Mesenchymal stem cell (in vitro differentiated cells and primary cell): ENCODE measurements around the gene GCSAML.

Source experiments
- DNase-seq: peaks from one replicate; pipeline ENCODE4 v3.0.0-alpha.2; 2013
- H2AFZ ChIP-seq: one replicate; pipeline ENCODE4 v1.6.1; 2013; ENCODE audit warnings: low read depth, mild to moderate bottlenecking, control low read depth, inconsistent platforms, low read length, moderate library complexity
- H2AK5ac ChIP-seq: 2 replicates; pipeline ENCODE4 v1.6.1; 2013; ENCODE audit warnings: low read length, moderate library complexity, mild to moderate bottlenecking, inconsistent platforms; ENCODE audit not compliant: severe bottlenecking
- H2BK120ac ChIP-seq: one replicate; pipeline ENCODE4 v1.6.1; 2013; ENCODE audit warnings: low read depth, mild to moderate bottlenecking, inconsistent platforms, low read length, moderate library complexity
- H2BK12ac ChIP-seq, 2 experiments: one replicate each; pipeline ENCODE4 v1.6.1; 2013; ENCODE audit warnings: inconsistent platforms in 2 of 2, low read length in 2 of 2, mild to moderate bottlenecking in 2 of 2, moderate library complexity in 2 of 2, control low read depth in 1 of 2
- H2BK15ac ChIP-seq: one replicate; pipeline ENCODE4 v1.6.1; 2013; ENCODE audit warnings: mild to moderate bottlenecking, low read depth, inconsistent platforms; ENCODE audit not compliant: poor library complexity, severe bottlenecking
- H2BK5ac ChIP-seq: 2 replicates; pipeline ENCODE4 v1.6.1; 2013; ENCODE audit warnings: low read depth, mild to moderate bottlenecking, low read length, control low read depth, inconsistent platforms; ENCODE audit not compliant: poor library complexity, severe bottlenecking
- H3K14ac ChIP-seq, 2 experiments: one replicate each; pipeline ENCODE4 v1.6.1; 2013; ENCODE audit warnings: inconsistent platforms in 2 of 2, low read length in 2 of 2, control low read depth in 1 of 2, mild to moderate bottlenecking in 1 of 2, moderate library complexity in 1 of 2
- H3K18ac ChIP-seq, 2 experiments: one replicate each; pipeline ENCODE4 v1.6.1; 2013; ENCODE audit warnings: inconsistent platforms in 2 of 2, low read length in 2 of 2, control low read depth in 1 of 2, low read depth in 1 of 2, mild to moderate bottlenecking in 1 of 2
- H3K23ac ChIP-seq, 2 experiments: one replicate each; pipeline ENCODE4 v1.6.1; 2013; ENCODE audit warnings: inconsistent platforms in 2 of 2, low read length in 2 of 2, mild to moderate bottlenecking in 2 of 2, moderate library complexity in 2 of 2, control low read depth in 1 of 2
- H3K27ac ChIP-seq: 2 replicates; pipeline ENCODE4 v1.5.1; 2013; ENCODE audit warnings: mild to moderate bottlenecking, moderate library complexity, low read length, control low read depth, inconsistent platforms; ENCODE audit not compliant: poor library complexity, severe bottlenecking
- H3K27me3 ChIP-seq, 2 experiments: 2 replicates each; pipeline versions ENCODE4 v1.6.1 to v1.7.0; 2013; ENCODE audit warnings: low read length in 2 of 2, mild to moderate bottlenecking in 2 of 2, moderate library complexity in 2 of 2, control low read depth in 1 of 2, inconsistent platforms in 1 of 2; ENCODE audit not compliant: control insufficient read depth in 1 of 2, insufficient read depth in 1 of 2
- H3K36me3 ChIP-seq, 2 experiments: 2 replicates each; pipeline versions ENCODE4 v1.6.1 to v1.7.0; 2013; ENCODE audit warnings: low read length in 2 of 2, control low read depth in 1 of 2, inconsistent platforms in 1 of 2, low read depth in 1 of 2, mild to moderate bottlenecking in 1 of 2; ENCODE audit not compliant: insufficient read depth in 2 of 2, control insufficient read depth in 1 of 2
- H3K4ac ChIP-seq, 2 experiments: one replicate each; pipeline ENCODE4 v1.6.1; 2013; ENCODE audit warnings: inconsistent platforms in 2 of 2, low read length in 2 of 2, mild to moderate bottlenecking in 2 of 2, moderate library complexity in 2 of 2, control low read depth in 1 of 2, low read depth in 1 of 2
- H3K4me1 ChIP-seq: 2 replicates; pipeline ENCODE4 v1.6.1; 2013; ENCODE audit warnings: low read depth, low read length, control low read depth; ENCODE audit not compliant: control insufficient read depth, insufficient read depth
- H3K4me2 ChIP-seq: 2 replicates; pipeline ENCODE4 v1.6.1; 2013; ENCODE audit warnings: low read length, mild to moderate bottlenecking, inconsistent platforms; ENCODE audit not compliant: poor library complexity, severe bottlenecking
- H3K4me3 ChIP-seq, 2 experiments: 2 replicates each; pipeline versions ENCODE4 v1.5.1 to v1.7.0; 2013; ENCODE audit warnings: low read length in 2 of 2, mild to moderate bottlenecking in 2 of 2, control low read depth in 1 of 2, low read depth in 1 of 2; ENCODE audit not compliant: insufficient read depth in 1 of 2
- H3K79me1 ChIP-seq: replicated peaks from 2 replicates; pipeline ENCODE4 v1.6.1; 2013; ENCODE audit warnings: mild to moderate bottlenecking, control low read depth, low read length, inconsistent platforms; ENCODE audit not compliant: poor library complexity, severe bottlenecking
- H3K9ac ChIP-seq: 2 replicates; pipeline ENCODE4 v1.7.0; 2013; ENCODE audit warnings: mild to moderate bottlenecking, low read length, moderate library complexity
- H3K9me3 ChIP-seq: 2 replicates; pipeline ENCODE4 v1.7.0; 2013; ENCODE audit warnings: mild to moderate bottlenecking, low read length; ENCODE audit not compliant: control insufficient read depth
- H4K8ac ChIP-seq: one replicate; pipeline ENCODE4 v1.6.1; 2013; ENCODE audit warnings: inconsistent platforms, mild to moderate bottlenecking, low read length, moderate library complexity
- H4K91ac ChIP-seq: one replicate; pipeline ENCODE4 v1.6.1; 2013; ENCODE audit warnings: mild to moderate bottlenecking, low read length, inconsistent platforms
- WGBS: methylation state at CpG from one replicate; pipeline ENCODE4 v1.1.7; 2013; ENCODE audit warnings: mixed read lengths; 5-methylcytosine and 5-hydroxymethylcytosine counted together

Gene GCSAML

DNA sequence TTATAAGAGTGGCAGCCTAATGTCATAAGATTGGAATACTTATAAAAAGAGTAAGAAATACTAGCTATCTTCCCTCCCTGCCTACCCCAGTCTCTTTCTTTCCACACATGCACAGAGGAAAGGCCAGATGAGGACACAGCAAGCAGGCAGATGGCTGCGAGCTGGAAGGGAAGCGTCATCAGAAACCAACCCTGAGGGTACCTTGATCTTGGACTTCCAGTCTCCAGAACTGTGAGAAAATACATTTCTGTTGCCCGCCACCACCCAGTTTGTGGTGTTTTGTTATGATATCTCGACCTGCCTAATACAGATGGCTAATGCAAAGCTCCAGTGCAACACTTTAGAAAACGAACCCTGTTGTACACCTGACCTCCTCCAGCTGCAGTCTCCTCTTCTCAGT is 10.4 kb upstream of the GCSAML start:
- Histone ChIP-seq H3K9ac (no peak overlapping the region), H3K79me1 (no peaks in the 10 kb centered on the region), H3K27ac (no peak overlapping the region), H2BK120ac (no peak overlapping the region), H2AK5ac (no peak overlapping the region), H3K4me1 (no peaks in the 10 kb centered on the region), H2AFZ (no peak overlapping the region), H3K4ac (no peak overlapping the region), H4K8ac (no peak overlapping the region), H3K18ac (no peak overlapping the region), H3K14ac (no peak overlapping the region), H2BK12ac (no peak overlapping the region), H3K36me3 (no peaks in the 10 kb centered on the region), H3K9me3 (peaks cover 6% of the 10 kb centered on the region), H3K23ac (no peak overlapping the region), H4K91ac (no peak overlapping the region), H2BK15ac (no peak overlapping the region), H2BK5ac (no peak overlapping the region), H3K4me3 (no peak overlapping the region), H3K27me3 (no peaks in the 10 kb centered on the region), H3K4me2 (no peak overlapping the region)
- DNase-seq, result no peak
- 68% methylated on average over 5 of the region's 5 CpGs for WGBS

DNA sequence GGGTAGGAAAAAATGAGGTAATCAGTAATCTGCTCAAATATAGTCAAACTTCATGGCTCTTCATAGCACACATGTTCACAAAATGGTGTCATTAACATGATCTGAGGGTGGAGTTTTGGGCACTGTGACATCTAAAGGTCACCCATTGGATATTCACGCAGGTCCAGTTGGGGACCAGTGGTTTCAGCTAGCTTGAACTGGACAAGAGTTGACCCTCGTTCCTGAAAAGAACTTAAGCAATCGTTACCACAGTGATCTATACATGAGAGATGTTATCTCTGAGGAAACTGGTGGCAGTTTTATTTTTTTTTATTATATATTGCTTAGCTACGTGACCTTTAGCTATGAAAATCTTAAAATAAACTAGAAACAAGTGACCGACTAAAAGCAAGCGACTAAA is 9.7 kb upstream of the GCSAML start:
- H3K27me3 ChIP-seq, result no peaks in the 10 kb centered on the region
- no peaks in the 10 kb centered on the region for H3K4me1 ChIP-seq
- no peak overlapping the region for H2BK5ac ChIP-seq
- H3K9ac ChIP-seq, result no peak overlapping the region
- H3K18ac ChIP-seq, result no peak overlapping the region
- no peak overlapping the region for H3K4me3 ChIP-seq
- H3K4me2 ChIP-seq, result no peak overlapping the region
- H2BK120ac ChIP-seq, result no peak overlapping the region
- H2BK15ac ChIP-seq, result no peak overlapping the region
- H4K8ac ChIP-seq, result no peak overlapping the region
- 58% methylated on average over 5 of the region's 6 CpGs for WGBS
- H3K9me3 ChIP-seq, result peaks cover 6% of the 10 kb centered on the region
- H3K79me1 ChIP-seq, result no peaks in the 10 kb centered on the region
- H3K4ac ChIP-seq, result no peak overlapping the region
- no peak for DNase-seq
- no peak overlapping the region for H2AK5ac ChIP-seq
- no peak overlapping the region for H3K23ac ChIP-seq
- H2AFZ ChIP-seq, result no peak overlapping the region
- no peak overlapping the region for H3K14ac ChIP-seq
- H3K27ac ChIP-seq, result no peak overlapping the region
- no peak overlapping the region for H2BK12ac ChIP-seq
- no peaks in the 10 kb centered on the region for H3K36me3 ChIP-seq
- H4K91ac ChIP-seq, result no peak overlapping the region

- no peak overlapping the region for H2BK12ac ChIP-seq
- peaks cover 6% of the 10 kb centered on the region for H3K9me3 ChIP-seq
- H2BK120ac ChIP-seq, result no peak overlapping the region
- no peak overlapping the region for H3K18ac ChIP-seq
- DNase-seq, result no peak
- no peak overlapping the region for H2AK5ac ChIP-seq
- H3K23ac ChIP-seq, result no peak overlapping the region
- no peak overlapping the region for H3K4ac ChIP-seq
- no peak overlapping the region for H4K8ac ChIP-seq
- no peaks in the 10 kb centered on the region for H3K79me1 ChIP-seq
- H2AFZ ChIP-seq, result no peak overlapping the region
- no peak overlapping the region for H2BK15ac ChIP-seq
- no peak overlapping the region for H2BK5ac ChIP-seq
- H4K91ac ChIP-seq, result no peak overlapping the region
- WGBS, result 71% methylated on average over 6 of the region's 7 CpGs
- H3K36me3 ChIP-seq, result no peaks in the 10 kb centered on the region
- no peak overlapping the region for H3K27ac ChIP-seq
- H3K27me3 ChIP-seq, result no peaks in the 10 kb centered on the region
- no peak overlapping the region for H3K4me2 ChIP-seq
- H3K14ac ChIP-seq, result no peak overlapping the region
- H3K4me3 ChIP-seq, result no peak overlapping the region
- no peaks in the 10 kb centered on the region for H3K4me1 ChIP-seq
- H3K9ac ChIP-seq, result no peak overlapping the region
Observed at GRCh38 chr1:247540581-247540980, 8.4 kb upstream of the GCSAML start.

DNA sequence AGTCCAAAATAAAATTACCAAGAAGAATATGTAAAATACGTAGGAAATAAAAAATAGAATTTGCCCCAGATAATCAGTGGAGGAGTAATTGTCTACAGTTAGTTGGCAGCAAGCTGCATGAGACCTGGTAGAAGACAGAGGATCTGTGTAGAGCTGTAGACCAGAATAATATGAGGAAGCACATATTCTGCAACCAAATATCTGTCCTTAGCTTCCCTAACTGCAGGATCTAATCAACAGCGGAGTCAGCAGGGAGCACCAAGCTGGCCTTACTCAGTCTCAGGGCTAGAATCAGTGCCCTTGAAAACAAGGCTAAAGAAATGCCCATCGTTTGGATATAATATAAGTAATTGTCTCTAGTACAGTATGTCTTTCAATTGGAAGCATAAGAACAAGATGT is 6.1 kb upstream of the GCSAML start:
- Histone ChIP-seq H3K79me1 (no peaks in the 10 kb centered on the region), H2BK5ac (no peak overlapping the region), H3K4ac (no peak overlapping the region), H2BK120ac (no peak overlapping the region), H4K91ac (no peak overlapping the region), H3K4me3 (no peak overlapping the region), H3K4me1 (no peaks in the 10 kb centered on the region), H3K36me3 (no peaks in the 10 kb centered on the region), H3K9me3 (peaks cover 10% of the 10 kb centered on the region), H3K18ac (no peak overlapping the region), H2BK15ac (no peak overlapping the region), H3K23ac (no peak overlapping the region), H3K4me2 (no peak overlapping the region), H3K27me3 (no peaks in the 10 kb centered on the region), H3K9ac (no peak overlapping the region), H3K14ac (no peak overlapping the region), H4K8ac (no peak overlapping the region), H2AK5ac (no peak overlapping the region), H3K27ac (no peak overlapping the region), H2BK12ac (no peak overlapping the region), H2AFZ (no peak overlapping the region)
- WGBS, result 62% methylated on average over 2 of the region's 3 CpGs
- DNase-seq, result no peak
